ENCODE data around the gene CFAP46. TPM values are rescaled to one million over a fixed set of nuclear protein-coding genes. Genes with fewer than 3 reads are reported as not detected.

Gene CFAP46
- total RNA-seq, 1 experiment from 2014 or later: 3.3 TPM

DNA sequence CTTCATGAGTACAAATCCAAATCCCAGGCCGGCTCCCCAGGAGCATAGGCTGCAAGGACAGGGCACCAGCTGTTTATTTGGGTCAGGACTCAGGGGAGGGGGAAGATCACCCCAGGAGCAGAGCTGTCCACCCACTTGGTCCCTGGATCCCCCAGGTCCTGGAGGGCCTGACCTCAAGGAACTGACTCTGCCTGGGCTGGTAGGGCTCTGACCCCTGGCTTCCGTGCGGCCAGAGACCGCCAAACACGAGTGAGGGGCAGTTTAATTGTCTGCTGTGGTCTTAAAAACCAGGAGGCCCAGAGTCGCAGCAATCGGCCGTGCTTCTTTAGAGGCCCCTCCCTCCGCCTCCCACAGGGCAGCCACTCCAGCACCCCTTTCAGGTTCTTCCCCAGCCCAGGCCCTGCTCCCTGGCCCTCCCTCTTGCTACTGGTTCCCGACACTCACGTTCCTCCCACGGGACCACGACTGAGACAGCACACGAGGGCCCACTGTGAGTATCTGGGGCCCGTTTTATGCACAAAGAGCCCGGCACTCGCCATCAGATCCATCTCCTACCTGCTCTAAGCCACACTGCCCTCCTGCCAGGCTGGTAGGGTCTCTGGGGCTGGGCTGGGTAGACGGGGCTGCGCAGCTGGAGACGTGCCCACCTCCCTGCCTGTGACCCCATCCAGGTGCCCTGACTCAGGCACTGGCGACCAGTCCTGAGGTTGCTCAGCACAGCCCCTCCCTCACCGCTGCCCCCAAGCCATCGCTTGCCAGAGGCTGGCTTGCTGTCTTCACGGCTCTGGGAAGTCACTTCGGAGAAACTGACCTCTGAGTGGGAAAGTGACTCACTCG lies 30.0 kb upstream of the CFAP46 start:
- Mint-ChIP-seq H3K4me1 (peaks cover 14% of the 10 kb centered on the region), H3K36me3 (no peaks in the 10 kb centered on the region), H3K27ac (no peak overlapping the region; the same call in 1 of the 2 replicates), H3K9me3 (no peaks in the 10 kb centered on the region), H3K4me3 (no peak overlapping the region), H3K27me3 (ENCODE audit: low read depth) (peaks cover 3% of the 10 kb centered on the region; the same call in 1 of the 2 replicates)
- TF ChIP-seq JAZF1 (CRISPR knock-in tag; IDR thresholded peaks at IDR 0.05) (no peak), GRHL2 (CRISPR knock-in tag; IDR thresholded peaks at IDR 0.05; ENCODE audit: insufficient replicate concordance, severe bottlenecking) (no peak), MYBL2 (CRISPR knock-in tag; IDR thresholded peaks at IDR 0.05) (no peak), NR3C1 (CRISPR knock-in tag; conservative IDR thresholded peaks at IDR 0.05; ENCODE audit: low read depth) (no peak), SOX15 (CRISPR knock-in tag; IDR thresholded peaks at IDR 0.05) (no peak), JUN (CRISPR knock-in tag; IDR thresholded peaks at IDR 0.05) (no peak), MXD4 (CRISPR knock-in tag; IDR thresholded peaks at IDR 0.05; ENCODE audit: borderline replicate concordance) (no peak)
- TF ChIP-seq, protein P1, sequence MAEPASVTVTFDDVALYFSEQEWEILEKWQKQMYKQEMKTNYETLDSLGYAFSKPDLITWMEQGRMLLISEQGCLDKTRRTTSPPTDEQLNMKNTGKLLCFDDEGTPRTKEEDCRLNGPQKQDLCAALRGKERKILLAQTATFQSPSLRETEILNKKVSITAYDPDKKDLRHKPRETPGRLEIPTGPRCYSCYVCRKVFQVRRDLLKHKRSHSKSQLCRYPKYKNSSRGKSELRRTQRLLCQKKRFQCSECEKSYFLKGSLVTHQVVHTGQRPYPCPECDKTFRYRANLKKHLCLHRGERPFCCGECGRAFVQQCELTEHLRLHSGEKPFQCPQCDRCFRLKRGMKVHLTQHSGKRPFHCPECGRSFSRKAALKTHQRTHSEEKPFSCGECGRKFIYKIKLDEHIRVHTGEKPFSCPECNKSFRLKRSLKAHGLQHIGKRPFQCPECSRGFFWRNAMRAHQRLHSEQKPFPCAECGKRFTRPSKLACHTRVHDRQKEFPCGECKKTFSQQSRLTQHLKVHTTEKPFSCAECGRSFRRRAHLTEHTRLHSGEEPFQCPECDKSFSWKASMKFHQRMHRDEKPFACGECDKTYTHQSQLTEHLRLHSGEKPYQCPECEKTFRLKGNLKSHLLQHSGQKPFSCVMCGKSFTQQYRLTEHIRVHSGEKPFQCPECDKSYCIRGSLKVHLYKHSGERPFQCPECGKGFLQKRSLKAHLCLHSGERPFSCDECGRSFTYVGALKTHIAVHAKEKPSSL (CRISPR knock-in tag; conservative IDR thresholded peaks at IDR 0.05): no peak
- TF ChIP-seq, protein P2, sequence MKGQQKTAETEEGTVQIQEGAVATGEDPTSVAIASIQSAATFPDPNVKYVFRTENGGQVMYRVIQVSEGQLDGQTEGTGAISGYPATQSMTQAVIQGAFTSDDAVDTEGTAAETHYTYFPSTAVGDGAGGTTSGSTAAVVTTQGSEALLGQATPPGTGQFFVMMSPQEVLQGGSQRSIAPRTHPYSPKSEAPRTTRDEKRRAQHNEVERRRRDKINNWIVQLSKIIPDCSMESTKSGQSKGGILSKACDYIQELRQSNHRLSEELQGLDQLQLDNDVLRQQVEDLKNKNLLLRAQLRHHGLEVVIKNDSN (CRISPR knock-in tag; IDR thresholded peaks at IDR 0.05): no peak
- TF ChIP-seq, protein P3, sequence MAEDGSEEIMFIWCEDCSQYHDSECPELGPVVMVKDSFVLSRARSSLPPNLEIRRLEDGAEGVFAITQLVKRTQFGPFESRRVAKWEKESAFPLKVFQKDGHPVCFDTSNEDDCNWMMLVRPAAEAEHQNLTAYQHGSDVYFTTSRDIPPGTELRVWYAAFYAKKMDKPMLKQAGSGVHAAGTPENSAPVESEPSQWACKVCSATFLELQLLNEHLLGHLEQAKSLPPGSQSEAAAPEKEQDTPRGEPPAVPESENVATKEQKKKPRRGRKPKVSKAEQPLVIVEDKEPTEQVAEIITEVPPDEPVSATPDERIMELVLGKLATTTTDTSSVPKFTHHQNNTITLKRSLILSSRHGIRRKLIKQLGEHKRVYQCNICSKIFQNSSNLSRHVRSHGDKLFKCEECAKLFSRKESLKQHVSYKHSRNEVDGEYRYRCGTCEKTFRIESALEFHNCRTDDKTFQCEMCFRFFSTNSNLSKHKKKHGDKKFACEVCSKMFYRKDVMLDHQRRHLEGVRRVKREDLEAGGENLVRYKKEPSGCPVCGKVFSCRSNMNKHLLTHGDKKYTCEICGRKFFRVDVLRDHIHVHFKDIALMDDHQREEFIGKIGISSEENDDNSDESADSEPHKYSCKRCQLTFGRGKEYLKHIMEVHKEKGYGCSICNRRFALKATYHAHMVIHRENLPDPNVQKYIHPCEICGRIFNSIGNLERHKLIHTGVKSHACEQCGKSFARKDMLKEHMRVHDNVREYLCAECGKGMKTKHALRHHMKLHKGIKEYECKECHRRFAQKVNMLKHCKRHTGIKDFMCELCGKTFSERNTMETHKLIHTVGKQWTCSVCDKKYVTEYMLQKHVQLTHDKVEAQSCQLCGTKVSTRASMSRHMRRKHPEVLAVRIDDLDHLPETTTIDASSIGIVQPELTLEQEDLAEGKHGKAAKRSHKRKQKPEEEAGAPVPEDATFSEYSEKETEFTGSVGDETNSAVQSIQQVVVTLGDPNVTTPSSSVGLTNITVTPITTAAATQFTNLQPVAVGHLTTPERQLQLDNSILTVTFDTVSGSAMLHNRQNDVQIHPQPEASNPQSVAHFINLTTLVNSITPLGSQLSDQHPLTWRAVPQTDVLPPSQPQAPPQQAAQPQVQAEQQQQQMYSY (CRISPR knock-in tag; IDR thresholded peaks at IDR 0.05): no peak
- TF ChIP-seq, protein P4, sequence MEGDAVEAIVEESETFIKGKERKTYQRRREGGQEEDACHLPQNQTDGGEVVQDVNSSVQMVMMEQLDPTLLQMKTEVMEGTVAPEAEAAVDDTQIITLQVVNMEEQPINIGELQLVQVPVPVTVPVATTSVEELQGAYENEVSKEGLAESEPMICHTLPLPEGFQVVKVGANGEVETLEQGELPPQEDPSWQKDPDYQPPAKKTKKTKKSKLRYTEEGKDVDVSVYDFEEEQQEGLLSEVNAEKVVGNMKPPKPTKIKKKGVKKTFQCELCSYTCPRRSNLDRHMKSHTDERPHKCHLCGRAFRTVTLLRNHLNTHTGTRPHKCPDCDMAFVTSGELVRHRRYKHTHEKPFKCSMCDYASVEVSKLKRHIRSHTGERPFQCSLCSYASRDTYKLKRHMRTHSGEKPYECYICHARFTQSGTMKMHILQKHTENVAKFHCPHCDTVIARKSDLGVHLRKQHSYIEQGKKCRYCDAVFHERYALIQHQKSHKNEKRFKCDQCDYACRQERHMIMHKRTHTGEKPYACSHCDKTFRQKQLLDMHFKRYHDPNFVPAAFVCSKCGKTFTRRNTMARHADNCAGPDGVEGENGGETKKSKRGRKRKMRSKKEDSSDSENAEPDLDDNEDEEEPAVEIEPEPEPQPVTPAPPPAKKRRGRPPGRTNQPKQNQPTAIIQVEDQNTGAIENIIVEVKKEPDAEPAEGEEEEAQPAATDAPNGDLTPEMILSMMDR (IDR thresholded peaks at IDR 0.05): no peak
- TF ChIP-seq, protein P5, sequence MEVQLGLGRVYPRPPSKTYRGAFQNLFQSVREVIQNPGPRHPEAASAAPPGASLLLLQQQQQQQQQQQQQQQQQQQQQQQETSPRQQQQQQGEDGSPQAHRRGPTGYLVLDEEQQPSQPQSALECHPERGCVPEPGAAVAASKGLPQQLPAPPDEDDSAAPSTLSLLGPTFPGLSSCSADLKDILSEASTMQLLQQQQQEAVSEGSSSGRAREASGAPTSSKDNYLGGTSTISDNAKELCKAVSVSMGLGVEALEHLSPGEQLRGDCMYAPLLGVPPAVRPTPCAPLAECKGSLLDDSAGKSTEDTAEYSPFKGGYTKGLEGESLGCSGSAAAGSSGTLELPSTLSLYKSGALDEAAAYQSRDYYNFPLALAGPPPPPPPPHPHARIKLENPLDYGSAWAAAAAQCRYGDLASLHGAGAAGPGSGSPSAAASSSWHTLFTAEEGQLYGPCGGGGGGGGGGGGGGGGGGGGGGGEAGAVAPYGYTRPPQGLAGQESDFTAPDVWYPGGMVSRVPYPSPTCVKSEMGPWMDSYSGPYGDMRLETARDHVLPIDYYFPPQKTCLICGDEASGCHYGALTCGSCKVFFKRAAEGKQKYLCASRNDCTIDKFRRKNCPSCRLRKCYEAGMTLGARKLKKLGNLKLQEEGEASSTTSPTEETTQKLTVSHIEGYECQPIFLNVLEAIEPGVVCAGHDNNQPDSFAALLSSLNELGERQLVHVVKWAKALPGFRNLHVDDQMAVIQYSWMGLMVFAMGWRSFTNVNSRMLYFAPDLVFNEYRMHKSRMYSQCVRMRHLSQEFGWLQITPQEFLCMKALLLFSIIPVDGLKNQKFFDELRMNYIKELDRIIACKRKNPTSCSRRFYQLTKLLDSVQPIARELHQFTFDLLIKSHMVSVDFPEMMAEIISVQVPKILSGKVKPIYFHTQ (CRISPR knock-in tag; IDR thresholded peaks at IDR 0.05): no peak
- TF ChIP-seq, protein P6, sequence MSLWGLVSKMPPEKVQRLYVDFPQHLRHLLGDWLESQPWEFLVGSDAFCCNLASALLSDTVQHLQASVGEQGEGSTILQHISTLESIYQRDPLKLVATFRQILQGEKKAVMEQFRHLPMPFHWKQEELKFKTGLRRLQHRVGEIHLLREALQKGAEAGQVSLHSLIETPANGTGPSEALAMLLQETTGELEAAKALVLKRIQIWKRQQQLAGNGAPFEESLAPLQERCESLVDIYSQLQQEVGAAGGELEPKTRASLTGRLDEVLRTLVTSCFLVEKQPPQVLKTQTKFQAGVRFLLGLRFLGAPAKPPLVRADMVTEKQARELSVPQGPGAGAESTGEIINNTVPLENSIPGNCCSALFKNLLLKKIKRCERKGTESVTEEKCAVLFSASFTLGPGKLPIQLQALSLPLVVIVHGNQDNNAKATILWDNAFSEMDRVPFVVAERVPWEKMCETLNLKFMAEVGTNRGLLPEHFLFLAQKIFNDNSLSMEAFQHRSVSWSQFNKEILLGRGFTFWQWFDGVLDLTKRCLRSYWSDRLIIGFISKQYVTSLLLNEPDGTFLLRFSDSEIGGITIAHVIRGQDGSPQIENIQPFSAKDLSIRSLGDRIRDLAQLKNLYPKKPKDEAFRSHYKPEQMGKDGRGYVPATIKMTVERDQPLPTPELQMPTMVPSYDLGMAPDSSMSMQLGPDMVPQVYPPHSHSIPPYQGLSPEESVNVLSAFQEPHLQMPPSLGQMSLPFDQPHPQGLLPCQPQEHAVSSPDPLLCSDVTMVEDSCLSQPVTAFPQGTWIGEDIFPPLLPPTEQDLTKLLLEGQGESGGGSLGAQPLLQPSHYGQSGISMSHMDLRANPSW (CRISPR knock-in tag; conservative IDR thresholded peaks at IDR 0.05; ENCODE audit: low read depth): no peak
- TF ChIP-seq, protein P7, sequence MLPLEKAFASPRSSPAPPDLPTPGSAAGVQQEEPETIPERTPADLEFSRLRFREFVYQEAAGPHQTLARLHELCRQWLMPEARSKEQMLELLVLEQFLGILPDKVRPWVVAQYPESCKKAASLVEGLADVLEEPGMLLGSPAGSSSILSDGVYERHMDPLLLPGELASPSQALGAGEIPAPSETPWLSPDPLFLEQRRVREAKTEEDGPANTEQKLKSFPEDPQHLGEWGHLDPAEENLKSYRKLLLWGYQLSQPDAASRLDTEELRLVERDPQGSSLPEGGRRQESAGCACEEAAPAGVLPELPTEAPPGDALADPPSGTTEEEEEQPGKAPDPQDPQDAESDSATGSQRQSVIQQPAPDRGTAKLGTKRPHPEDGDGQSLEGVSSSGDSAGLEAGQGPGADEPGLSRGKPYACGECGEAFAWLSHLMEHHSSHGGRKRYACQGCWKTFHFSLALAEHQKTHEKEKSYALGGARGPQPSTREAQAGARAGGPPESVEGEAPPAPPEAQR (CRISPR knock-in tag; IDR thresholded peaks at IDR 0.05): no peak
- POLR2A ChIA-PET: no interaction called here
- CTCF ChIA-PET: interaction anchor here (1.3 kb wide), 1 partner anchor 10 kb away, joined by 4 read pairs; no protein-coding TSS in a partner anchor
- no peak for ATAC-seq
- DNase-seq (ENCODE audit: low spot score): peak; percentile 20
